HG03432 (cell line): ENCODE data around the gene GATAD2A.
A peak's percentile ranks its signal among the peaks of the same experiment; 100 is the strongest.

ENCODE experiments used
- ATAC-seq: cut with Tn5 transposase; IDR thresholded peaks from one replicate; pipeline ENCODE4 v1.9.1; 2021; ENCODE audit warnings: mild to moderate bottlenecking, moderate library complexity; ENCODE audit not compliant: unreplicated experiment

Gene GATAD2A

GRCh38 chr19:19504754-19505668, 99.5 kb downstream of the GATAD2A start:
- no peak for ATAC-seq

- no peak for ATAC-seq
Measured at GRCh38 chr19:19505669-19506326, 100.3 kb downstream of the GATAD2A start.

- ATAC-seq, result no peak
Measured at GRCh38 chr19:19506592-19506991, 101.1 kb downstream of the GATAD2A start.

GRCh38 chr19:19507354-19507753, 101.9 kb downstream of the GATAD2A start:
- no peak for ATAC-seq

- ATAC-seq, result no peak
Measured at GRCh38 chr19:19508217-19508616, 102.7 kb downstream of the GATAD2A start.

- no peak for ATAC-seq
Measured at GRCh38 chr19:19510432-19510831, 105.0 kb downstream of the GATAD2A start.

GRCh38 chr19:19513682-19514081, 108.2 kb downstream of the GATAD2A start:
- no peak for ATAC-seq

- ATAC-seq, result no peak
Measured at GRCh38 chr19:19514215-19514657, 108.8 kb downstream of the GATAD2A start.

GRCh38 chr19:19514881-19515641, 109.6 kb downstream of the GATAD2A start, which contains the start of gene TSSK6:
Gene TSSK6, minus strand, starts transcription at chr19:19515548. Its CDS starts 121 bp downstream, at chr19:19515427.
- ATAC-seq, result no peak

GRCh38 chr19:19515642-19516519, 110.4 kb downstream of the GATAD2A start, which contains the start of gene NDUFA13:
Gene NDUFA13, plus strand, starts transcription at chr19:19516225. Its CDS starts 14 bp downstream, at chr19:19516239.
- ATAC-seq, result peak; percentile 92

GRCh38 chr19:19517235-19517619, 111.8 kb downstream of the GATAD2A start:
- no peak for ATAC-seq

GRCh38 chr19:19520989-19521388, 115.5 kb downstream of the GATAD2A start:
- ATAC-seq, result no peak

GRCh38 chr19:19523177-19523576, 117.7 kb downstream of the GATAD2A start:
- no peak for ATAC-seq

- ATAC-seq, result no peak
Measured at GRCh38 chr19:19524053-19524452, 118.6 kb downstream of the GATAD2A start.

GRCh38 chr19:19525611-19526380, 120.3 kb downstream of the GATAD2A start:
- no peak for ATAC-seq

GRCh38 chr19:19526581-19527370, 121.3 kb downstream of the GATAD2A start:
- no peak for ATAC-seq

- no peak for ATAC-seq
Measured at GRCh38 chr19:19527371-19527656, 121.8 kb downstream of the GATAD2A start.

- no peak for ATAC-seq
Measured at GRCh38 chr19:19527674-19528625, 122.5 kb downstream of the GATAD2A start.
